ENCODE data around the gene PHF19. TPM values are rescaled to one million over a fixed set of nuclear protein-coding genes. Genes with fewer than 3 reads are reported as not detected.

Gene PHF19
- total and polyA plus RNA-seq, 10 of the 15 experiments (the other 5 are each of a cell fraction or from before 2014, with no cell fraction given) = 26.0 to 133 (median 87.7) TPM

DNA sequence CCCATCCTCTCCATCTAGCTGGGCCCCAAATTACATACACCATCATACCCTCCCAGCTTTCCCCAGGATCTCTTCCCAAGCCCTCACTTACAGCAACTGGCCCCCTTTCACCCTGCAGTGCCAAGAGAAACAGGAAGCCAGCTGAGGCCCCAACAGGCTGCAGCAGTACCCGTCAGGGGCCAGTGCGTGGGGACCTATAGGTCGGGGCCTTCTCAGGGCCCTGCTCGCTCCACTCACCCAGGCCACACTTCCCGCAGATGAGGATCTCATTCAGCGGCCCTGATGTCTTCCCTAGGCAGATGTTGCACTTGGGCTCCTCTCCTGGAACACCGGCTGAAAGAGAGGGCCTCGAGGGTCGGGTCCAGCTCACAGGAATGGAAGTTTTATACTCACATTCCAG lies 6.8 kb downstream of the PHF19 start:
- Histone ChIP-seq H3K4me1 (ENCODE audit: control insufficient read depth, insufficient read depth, low read length) (peaks cover 11% of the 10 kb centered on the region), H3K27ac (ENCODE audit: control insufficient read depth, insufficient read depth) (no peak overlapping the region), H2AFZ (ENCODE audit: control insufficient read depth, low read depth, low read length) (no peak overlapping the region), H3K9me3 (replicated peaks; ENCODE audit: control insufficient read depth, insufficient read depth, low read length) (no peaks in the 10 kb centered on the region), H3K79me2 (ENCODE audit: control insufficient read depth, insufficient read depth, low read length) (peaks cover 7% of the 10 kb centered on the region), H3K27me3 (replicated peaks in 1 of 2; ENCODE audit: control insufficient read depth in 2 of 2, insufficient read depth in 2 of 2, low read length in 1 of 2) (no peaks in the 10 kb centered on the region), H3K9ac (ENCODE audit: control insufficient read depth, insufficient read depth, low read length) (no peak overlapping the region), H3K4me2 (ENCODE audit: control insufficient read depth, insufficient read depth) (no peak overlapping the region), H3K36me3 (ENCODE audit: control insufficient read depth in 2 of 2, insufficient read depth in 2 of 2, low read length in 1 of 2) (peaks cover 28 to 34% of the 10 kb centered on the region in 2 experiments), H3K4me3 (no peak overlapping the region), H4K20me1 (ENCODE audit: control insufficient read depth, insufficient read depth) (no peaks in the 10 kb centered on the region)
- intact Hi-C loops (cut with micrococcal nuclease; ENCODE audit: unreplicated experiment) = no loop called here
- in situ Hi-C loops (cut with MboI) = loop anchor here (5.0 kb wide), 1 partner anchor 67 kb away; no protein-coding TSS in a partner anchor
- SMC1A ChIA-PET (ENCODE audit: uncharacterized antibody, unreplicated experiment) = interaction anchor here (1.0 to 4.6 kb wide), 10 partner anchors 22 to 69 kb away, joined by 3 to 57 read pairs (median 7); no protein-coding TSS in a partner anchor
- no peak for FAIRE-seq
- no peak for ATAC-seq
- RAD21 ChIA-PET (ENCODE audit: unreplicated experiment) = interaction anchor here (0.8 to 3.7 kb wide), 7 partner anchors 50 to 190 kb away, joined by 3 to 34 read pairs (median 5); partner anchors contain the start of gene TRAF1
- no TSS peak for BruUV-seq (replicated peaks)
- 88% methylated on average over 9 of the region's 9 CpGs for WGBS (ENCODE audit: insufficient coverage, insufficient replicate concordance, low lambda C conversion rate, missing lambda C conversion rate)
- POLR2A ChIA-PET = interaction anchor here (1.0 to 1.3 kb wide), 4 partner anchors 32 to 64 kb away, joined by 3 to 6 read pairs (median 3); no protein-coding TSS in a partner anchor
- no peak for TF ChIP-seq CREM (IDR thresholded peaks at IDR 0.05; ENCODE audit: low read depth)
- TF ChIP-seq RUNX3 (IDR thresholded peaks at IDR 0.05; ENCODE audit: low read length) = no peak
- TF ChIP-seq, protein P1, sequence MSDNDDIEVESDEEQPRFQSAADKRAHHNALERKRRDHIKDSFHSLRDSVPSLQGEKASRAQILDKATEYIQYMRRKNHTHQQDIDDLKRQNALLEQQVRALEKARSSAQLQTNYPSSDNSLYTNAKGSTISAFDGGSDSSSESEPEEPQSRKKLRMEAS (IDR thresholded peaks at IDR 0.05; ENCODE audit: low read depth, low read length) = no peak
- TF ChIP-seq, protein P2, sequence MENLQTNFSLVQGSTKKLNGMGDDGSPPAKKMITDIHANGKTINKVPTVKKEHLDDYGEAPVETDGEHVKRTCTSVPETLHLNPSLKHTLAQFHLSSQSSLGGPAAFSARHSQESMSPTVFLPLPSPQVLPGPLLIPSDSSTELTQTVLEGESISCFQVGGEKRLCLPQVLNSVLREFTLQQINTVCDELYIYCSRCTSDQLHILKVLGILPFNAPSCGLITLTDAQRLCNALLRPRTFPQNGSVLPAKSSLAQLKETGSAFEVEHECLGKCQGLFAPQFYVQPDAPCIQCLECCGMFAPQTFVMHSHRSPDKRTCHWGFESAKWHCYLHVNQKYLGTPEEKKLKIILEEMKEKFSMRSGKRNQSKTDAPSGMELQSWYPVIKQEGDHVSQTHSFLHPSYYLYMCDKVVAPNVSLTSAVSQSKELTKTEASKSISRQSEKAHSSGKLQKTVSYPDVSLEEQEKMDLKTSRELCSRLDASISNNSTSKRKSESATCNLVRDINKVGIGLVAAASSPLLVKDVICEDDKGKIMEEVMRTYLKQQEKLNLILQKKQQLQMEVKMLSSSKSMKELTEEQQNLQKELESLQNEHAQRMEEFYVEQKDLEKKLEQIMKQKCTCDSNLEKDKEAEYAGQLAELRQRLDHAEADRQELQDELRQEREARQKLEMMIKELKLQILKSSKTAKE (IDR thresholded peaks at IDR 0.05; ENCODE audit: low read depth, poor library complexity, severe bottlenecking) = no peak
- TF ChIP-seq, protein P3, sequence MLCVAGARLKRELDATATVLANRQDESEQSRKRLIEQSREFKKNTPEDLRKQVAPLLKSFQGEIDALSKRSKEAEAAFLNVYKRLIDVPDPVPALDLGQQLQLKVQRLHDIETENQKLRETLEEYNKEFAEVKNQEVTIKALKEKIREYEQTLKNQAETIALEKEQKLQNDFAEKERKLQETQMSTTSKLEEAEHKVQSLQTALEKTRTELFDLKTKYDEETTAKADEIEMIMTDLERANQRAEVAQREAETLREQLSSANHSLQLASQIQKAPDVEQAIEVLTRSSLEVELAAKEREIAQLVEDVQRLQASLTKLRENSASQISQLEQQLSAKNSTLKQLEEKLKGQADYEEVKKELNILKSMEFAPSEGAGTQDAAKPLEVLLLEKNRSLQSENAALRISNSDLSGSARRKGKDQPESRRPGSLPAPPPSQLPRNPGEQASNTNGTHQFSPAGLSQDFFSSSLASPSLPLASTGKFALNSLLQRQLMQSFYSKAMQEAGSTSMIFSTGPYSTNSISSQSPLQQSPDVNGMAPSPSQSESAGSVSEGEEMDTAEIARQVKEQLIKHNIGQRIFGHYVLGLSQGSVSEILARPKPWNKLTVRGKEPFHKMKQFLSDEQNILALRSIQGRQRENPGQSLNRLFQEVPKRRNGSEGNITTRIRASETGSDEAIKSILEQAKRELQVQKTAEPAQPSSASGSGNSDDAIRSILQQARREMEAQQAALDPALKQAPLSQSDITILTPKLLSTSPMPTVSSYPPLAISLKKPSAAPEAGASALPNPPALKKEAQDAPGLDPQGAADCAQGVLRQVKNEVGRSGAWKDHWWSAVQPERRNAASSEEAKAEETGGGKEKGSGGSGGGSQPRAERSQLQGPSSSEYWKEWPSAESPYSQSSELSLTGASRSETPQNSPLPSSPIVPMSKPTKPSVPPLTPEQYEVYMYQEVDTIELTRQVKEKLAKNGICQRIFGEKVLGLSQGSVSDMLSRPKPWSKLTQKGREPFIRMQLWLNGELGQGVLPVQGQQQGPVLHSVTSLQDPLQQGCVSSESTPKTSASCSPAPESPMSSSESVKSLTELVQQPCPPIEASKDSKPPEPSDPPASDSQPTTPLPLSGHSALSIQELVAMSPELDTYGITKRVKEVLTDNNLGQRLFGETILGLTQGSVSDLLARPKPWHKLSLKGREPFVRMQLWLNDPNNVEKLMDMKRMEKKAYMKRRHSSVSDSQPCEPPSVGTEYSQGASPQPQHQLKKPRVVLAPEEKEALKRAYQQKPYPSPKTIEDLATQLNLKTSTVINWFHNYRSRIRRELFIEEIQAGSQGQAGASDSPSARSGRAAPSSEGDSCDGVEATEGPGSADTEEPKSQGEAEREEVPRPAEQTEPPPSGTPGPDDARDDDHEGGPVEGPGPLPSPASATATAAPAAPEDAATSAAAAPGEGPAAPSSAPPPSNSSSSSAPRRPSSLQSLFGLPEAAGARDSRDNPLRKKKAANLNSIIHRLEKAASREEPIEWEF (IDR thresholded peaks at IDR 0.05; ENCODE audit: insufficient replicate concordance, low read depth, low read length) = no peak
- no peak for TF ChIP-seq ASH2L (IDR thresholded peaks at IDR 0.05; ENCODE audit: borderline replicate concordance, low read depth)
- TF ChIP-seq POLR2A (IDR thresholded peaks at IDR 0.05; ENCODE audit: low read depth, low read length) = no peak
- TF ChIP-seq PAX8 (IDR thresholded peaks at IDR 0.05) = no peak
- no peak for TF ChIP-seq POLR2AphosphoS2 (IDR thresholded peaks at IDR 0.05; ENCODE audit: low read depth, low read length)
- TF ChIP-seq ATF7 (IDR thresholded peaks at IDR 0.05; ENCODE audit: low read depth) = no peak
- no peak for TF ChIP-seq HDGF (IDR thresholded peaks at IDR 0.05)
- TF ChIP-seq FOS (IDR thresholded peaks at IDR 0.05; ENCODE audit: borderline replicate concordance, extremely low read depth, insufficient read length) = no peak
- no peak for TF ChIP-seq ETV6 (conservative IDR thresholded peaks at IDR 0.05 in 1 of 2, IDR thresholded peaks at IDR 0.05 in 1 of 2; ENCODE audit: borderline replicate concordance in 1 of 2, low read depth in 1 of 2)
- no peak for DNase-seq (ENCODE audit: low read depth, low spot score)
- CTCF ChIA-PET = interaction anchor here (0.7 to 6.0 kb wide), 12 partner anchors 8 to 206 kb away, joined by 3 to 70 read pairs (median 6); partner anchors contain the start of gene TRAF1

Measured in GM12878 (cell line).